Measurements from ENCODE around the gene FMNL2. TPM values are rescaled to one million over a fixed set of nuclear protein-coding genes. Genes with fewer than 3 reads are reported as not detected.

FMNL2 gene
- total RNA-seq, 1 experiment from 2014 or later: 46.5 TPM

DNA sequence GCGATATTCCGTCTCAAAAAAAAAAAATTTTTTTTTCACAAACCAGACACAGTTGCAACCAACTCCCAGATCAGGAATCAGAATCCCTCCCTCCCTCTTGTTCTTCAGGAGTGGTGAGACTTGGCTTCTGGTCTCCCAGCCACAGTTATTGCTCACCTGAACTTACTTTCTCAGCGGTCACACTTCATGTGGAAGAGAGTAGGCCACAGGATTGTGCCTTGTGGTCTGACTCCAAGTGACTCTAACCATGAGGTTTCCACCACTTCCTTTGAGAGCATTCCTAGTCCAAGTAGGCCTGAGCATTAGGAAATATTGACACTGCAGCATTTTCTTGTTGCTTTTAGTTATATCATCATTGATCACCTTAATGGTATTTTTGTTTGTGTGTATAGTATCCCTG is 12.1 kb downstream of the FMNL2 start:
- intact Hi-C loops (cut with micrococcal nuclease; ENCODE audit: unreplicated experiment): no loop called here
- CTCF ChIA-PET: interaction anchor here (0.7 kb wide), 1 partner anchor 207 kb away, joined by 3 read pairs; no protein-coding TSS in a partner anchor
- Mint-ChIP-seq H3K27ac (ENCODE audit: unreplicated experiment) (no peak overlapping the region), H3K4me1 (ENCODE audit: low read depth, unreplicated experiment) (peaks cover 35% of the 10 kb centered on the region), H3K9me3 (ENCODE audit: low read depth, unreplicated experiment) (no peaks in the 10 kb centered on the region), H3K4me3 (ENCODE audit: low read depth, unreplicated experiment) (no peak overlapping the region), H3K36me3 (ENCODE audit: insufficient read depth, unreplicated experiment) (peaks cover 4% of the 10 kb centered on the region), H3K27me3 (ENCODE audit: unreplicated experiment) (no peaks in the 10 kb centered on the region)
- TF ChIP-seq, protein P1, sequence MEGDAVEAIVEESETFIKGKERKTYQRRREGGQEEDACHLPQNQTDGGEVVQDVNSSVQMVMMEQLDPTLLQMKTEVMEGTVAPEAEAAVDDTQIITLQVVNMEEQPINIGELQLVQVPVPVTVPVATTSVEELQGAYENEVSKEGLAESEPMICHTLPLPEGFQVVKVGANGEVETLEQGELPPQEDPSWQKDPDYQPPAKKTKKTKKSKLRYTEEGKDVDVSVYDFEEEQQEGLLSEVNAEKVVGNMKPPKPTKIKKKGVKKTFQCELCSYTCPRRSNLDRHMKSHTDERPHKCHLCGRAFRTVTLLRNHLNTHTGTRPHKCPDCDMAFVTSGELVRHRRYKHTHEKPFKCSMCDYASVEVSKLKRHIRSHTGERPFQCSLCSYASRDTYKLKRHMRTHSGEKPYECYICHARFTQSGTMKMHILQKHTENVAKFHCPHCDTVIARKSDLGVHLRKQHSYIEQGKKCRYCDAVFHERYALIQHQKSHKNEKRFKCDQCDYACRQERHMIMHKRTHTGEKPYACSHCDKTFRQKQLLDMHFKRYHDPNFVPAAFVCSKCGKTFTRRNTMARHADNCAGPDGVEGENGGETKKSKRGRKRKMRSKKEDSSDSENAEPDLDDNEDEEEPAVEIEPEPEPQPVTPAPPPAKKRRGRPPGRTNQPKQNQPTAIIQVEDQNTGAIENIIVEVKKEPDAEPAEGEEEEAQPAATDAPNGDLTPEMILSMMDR (IDR thresholded peaks at IDR 0.05; ENCODE audit: unreplicated experiment): no peak
- no TSS peak for BruUV-seq (replicated peaks)
- DNase-seq: peak; percentile 2

DNA sequence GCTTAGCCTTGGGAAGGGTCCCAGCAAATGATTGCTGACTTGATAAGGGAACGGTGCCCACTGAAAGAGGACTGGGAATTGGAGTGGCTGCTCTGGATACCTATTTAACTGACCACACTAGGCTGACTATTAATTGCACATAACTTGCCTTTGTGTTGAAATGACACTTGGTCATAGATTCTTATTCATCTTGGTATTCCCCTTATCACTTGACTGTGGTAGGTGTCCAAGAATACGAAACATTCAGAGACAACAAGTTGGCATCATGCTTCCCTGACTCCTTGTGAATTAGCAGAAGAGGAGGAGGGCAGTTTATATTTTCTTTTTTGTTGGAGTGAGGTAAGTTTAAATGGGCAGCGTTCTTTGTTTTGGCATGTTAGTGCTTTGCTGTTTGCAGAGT is 13.4 kb downstream of the FMNL2 start:
- Mint-ChIP-seq H3K36me3 (ENCODE audit: insufficient read depth, unreplicated experiment) (peaks cover 4% of the 10 kb centered on the region), H3K4me3 (ENCODE audit: low read depth, unreplicated experiment) (no peak overlapping the region), H3K27ac (ENCODE audit: unreplicated experiment) (peak overlapping the region; percentile 32), H3K4me1 (ENCODE audit: low read depth, unreplicated experiment) (peaks cover 46% of the 10 kb centered on the region), H3K27me3 (ENCODE audit: unreplicated experiment) (no peaks in the 10 kb centered on the region), H3K9me3 (ENCODE audit: low read depth, unreplicated experiment) (no peaks in the 10 kb centered on the region)
- CTCF ChIA-PET: no interaction called here
- intact Hi-C loops (cut with micrococcal nuclease; ENCODE audit: unreplicated experiment): no loop called here
- TF ChIP-seq, protein P1 (IDR thresholded peaks at IDR 0.05; ENCODE audit: unreplicated experiment): no peak
- DNase-seq: no peak
- BruUV-seq (replicated peaks): no TSS peak

DNA sequence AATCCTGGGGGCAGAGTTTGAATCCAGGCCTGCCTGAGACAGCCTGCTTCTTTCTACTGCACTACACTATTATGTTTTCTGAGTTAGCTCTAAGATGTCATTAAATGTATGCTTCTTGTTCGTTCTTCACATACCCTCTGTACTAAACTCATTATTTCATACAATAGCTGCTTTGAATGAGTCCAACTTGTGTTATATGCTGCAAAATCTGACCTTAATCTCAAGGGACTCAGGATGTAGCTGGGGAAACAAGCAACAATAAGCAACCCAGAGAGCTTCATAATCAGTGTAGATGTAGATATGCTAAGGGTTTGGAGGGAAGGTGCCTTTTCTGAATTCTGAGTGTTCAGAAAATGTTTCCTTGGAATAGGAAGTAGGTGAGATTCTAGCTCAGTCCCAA is 14.4 kb downstream of the FMNL2 start:
- Mint-ChIP-seq H3K27me3 (ENCODE audit: unreplicated experiment) (no peaks in the 10 kb centered on the region), H3K4me3 (ENCODE audit: low read depth, unreplicated experiment) (no peak overlapping the region), H3K27ac (ENCODE audit: unreplicated experiment) (peak overlapping the region; percentile 33), H3K36me3 (ENCODE audit: insufficient read depth, unreplicated experiment) (peaks cover 4% of the 10 kb centered on the region), H3K4me1 (ENCODE audit: low read depth, unreplicated experiment) (peaks cover 45% of the 10 kb centered on the region), H3K9me3 (ENCODE audit: low read depth, unreplicated experiment) (no peaks in the 10 kb centered on the region)
- CTCF ChIA-PET: no interaction called here
- intact Hi-C loops (cut with micrococcal nuclease; ENCODE audit: unreplicated experiment): no loop called here
- TF ChIP-seq, protein P1 (IDR thresholded peaks at IDR 0.05; ENCODE audit: unreplicated experiment): no peak
- BruUV-seq (replicated peaks): no TSS peak
- no peak for DNase-seq

DNA sequence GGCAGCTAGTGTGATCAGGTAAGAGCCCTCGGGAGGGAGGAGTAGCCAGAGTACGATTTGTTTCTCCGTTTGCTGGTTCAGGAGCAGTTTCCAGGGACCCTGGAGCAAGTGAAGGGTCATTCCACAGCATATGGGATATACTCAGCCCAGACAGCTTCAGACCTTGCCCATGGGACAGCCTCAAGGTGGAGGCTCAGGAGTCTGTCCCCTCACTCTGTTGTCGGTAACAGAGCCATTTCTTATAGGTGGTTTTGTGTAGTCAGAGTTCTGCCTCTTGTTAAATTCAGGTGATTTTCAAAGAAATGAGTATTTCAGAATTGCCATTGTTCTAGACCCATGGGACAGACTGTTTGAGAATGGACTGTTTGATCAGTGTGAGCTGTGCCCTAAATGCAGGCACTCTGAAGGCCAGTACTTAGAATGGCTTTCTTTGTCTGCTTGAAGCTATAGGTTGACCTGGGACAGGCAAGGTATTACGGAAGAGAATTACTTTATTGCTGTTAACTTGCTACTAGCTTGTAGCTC is 15.2 kb downstream of the FMNL2 start:
- no peak for DNase-seq
- intact Hi-C loops (cut with micrococcal nuclease; ENCODE audit: unreplicated experiment): no loop called here
- Mint-ChIP-seq H3K36me3 (ENCODE audit: insufficient read depth, unreplicated experiment) (peaks cover 4% of the 10 kb centered on the region), H3K4me3 (ENCODE audit: low read depth, unreplicated experiment) (no peak overlapping the region), H3K9me3 (ENCODE audit: low read depth, unreplicated experiment) (no peaks in the 10 kb centered on the region), H3K27me3 (ENCODE audit: unreplicated experiment) (no peaks in the 10 kb centered on the region), H3K27ac (ENCODE audit: unreplicated experiment) (peak overlapping the region; percentile 33), H3K4me1 (ENCODE audit: low read depth, unreplicated experiment) (peaks cover 44% of the 10 kb centered on the region)
- no TSS peak for BruUV-seq (replicated peaks)
- CTCF ChIA-PET: interaction anchor here (0.6 kb wide), 1 partner anchor 274 kb away, joined by 4 read pairs; no protein-coding TSS in a partner anchor
- TF ChIP-seq, protein P1 (IDR thresholded peaks at IDR 0.05; ENCODE audit: unreplicated experiment): no peak

Data from Calu3 (cell line).